SK-N-SH (cell line): ENCODE results near the gene MARS1. TPM values are rescaled to one million over a fixed set of nuclear protein-coding genes. Genes with fewer than 3 reads are reported as not detected.

Source experiments
- CTCF ChIA-PET: fragments of 300-600, 350-600 bp; formaldehyde crosslinking; extraction: SDS; loops from one replicate; lab custom pipeline; 2021; lab: Yijun Ruan, JAX
- POLR2A ChIA-PET: fragments of 350-600 bp; sonication (Branson Sonifier 250); formaldehyde crosslinking; extraction: SDS; loops from one replicate; lab custom pipeline; 2020; ENCODE audit warnings: antibody characterized with exemption, inconsistent platforms; lab: Yijun Ruan, JAX
- DNase-seq: peaks from one replicate; pipeline ENCODE4 v3.0.0; 2012
- H2AFZ ChIP-seq: fragments of 200-600 bp; sonication (generic); 2 replicates; pipeline ENCODE4 v1.8.1; 2016; ENCODE audit warnings: antibody characterized with exemption, mild to moderate bottlenecking, low read depth
- H3F3A ChIP-seq: fragments of 200-600 bp; sonication (generic); replicated peaks from 2 replicates; pipeline ENCODE3; 2016; ENCODE audit warnings: antibody characterized with exemption, mild to moderate bottlenecking; ENCODE audit not compliant: insufficient read depth
- H3K27ac ChIP-seq, 2 experiments: fragments of 200-500 bp in 1 of 2; fragments of 200-600 bp in 1 of 2; sonication (Bioruptor generic) in 1 of 2; sonication (generic), shearing (Covaris generic) in 1 of 2; 2 replicates each; pipeline versions ENCODE4 v1.5.1 to v1.6.1; 2014 to 2016; ENCODE audit warnings: low read depth in 2 of 2, inconsistent platforms in 1 of 2, low read length in 1 of 2, mild to moderate bottlenecking in 1 of 2, mixed read lengths in 1 of 2
- H3K27me3 ChIP-seq: fragments of 200-600 bp; sonication (generic), shearing (Covaris generic); 2 replicates; pipeline ENCODE4 v1.6.1; 2016; ENCODE audit warnings: mixed run types; ENCODE audit not compliant: insufficient read depth
- H3K36me3 ChIP-seq, 2 experiments: fragments of 200-500 bp in 1 of 2; fragments of 200-600 bp in 1 of 2; sonication (Bioruptor generic) in 1 of 2; sonication (generic) in 1 of 2; replicated peaks in 1 of 2; 2 replicates each; pipeline versions ENCODE3 to v1.5.1; 2014 to 2016; ENCODE audit warnings: low read length in 1 of 2, mild to moderate bottlenecking in 1 of 2; ENCODE audit not compliant: insufficient read depth in 2 of 2, control insufficient read depth in 1 of 2
- H3K4me1 ChIP-seq, 2 experiments: fragments of 200-500 bp in 1 of 2; fragments of 200-600 bp in 1 of 2; sonication (Bioruptor generic) in 1 of 2; sonication (generic), shearing (Covaris generic) in 1 of 2; 2 replicates each; pipeline versions ENCODE4 v1.5.1 to v1.6.1; 2014 to 2016; ENCODE audit warnings: low read depth in 1 of 2, low read length in 1 of 2, mixed run types in 1 of 2; ENCODE audit not compliant: insufficient read depth in 2 of 2, control insufficient read depth in 1 of 2
- H3K4me2 ChIP-seq: fragments of 200-600 bp; sonication (generic), shearing (Covaris generic); 2 replicates; pipeline ENCODE4 v1.6.1; 2017; ENCODE audit warnings: mixed run types
- H3K4me3 ChIP-seq, 2 experiments: fragments of 200-500 bp in 1 of 2; fragments of 200-600 bp in 1 of 2; sonication (Bioruptor generic) in 1 of 2; sonication (generic), shearing (Covaris generic) in 1 of 2; 2 replicates each; pipeline versions ENCODE4 v1.5.1 to v1.8.1; 2014 to 2016; ENCODE audit warnings: low read depth in 2 of 2, inconsistent platforms in 1 of 2, low read length in 1 of 2, mild to moderate bottlenecking in 1 of 2, mixed read lengths in 1 of 2, moderate library complexity in 1 of 2
- H3K79me2 ChIP-seq: fragments of 200-600 bp; sonication (generic); 2 replicates; pipeline ENCODE4 v1.8.1; 2017; ENCODE audit warnings: mild to moderate bottlenecking; ENCODE audit not compliant: insufficient read depth
- H3K9ac ChIP-seq: fragments of 200-600 bp; sonication (generic); 2 replicates; pipeline ENCODE4 v1.6.1; 2017; ENCODE audit warnings: mixed run types
- H3K9me2 ChIP-seq: fragments of 200-600 bp; sonication (generic); 2 replicates; pipeline ENCODE4 v1.6.1; 2017; ENCODE audit warnings: mixed run types
- H3K9me3 ChIP-seq: fragments of 200-600 bp; sonication (generic); 2 replicates; pipeline ENCODE4 v1.6.1; 2017; ENCODE audit warnings: mixed run types, mild to moderate bottlenecking, moderate library complexity
- H4K20me1 ChIP-seq: fragments of 200-600 bp; sonication (generic); 2 replicates; pipeline ENCODE4 v1.6.1; 2017; ENCODE audit warnings: mild to moderate bottlenecking, mixed run types; ENCODE audit not compliant: insufficient read depth
- EZH2phosphoT487 ChIP-seq: fragments of 200-600 bp; sonication (generic); IDR thresholded peaks from 2 replicates; pipeline ENCODE4 v1.6.1; 2017; ENCODE audit warnings: low read depth, mixed run types, mild to moderate bottlenecking, antibody characterized with exemption, moderate library complexity, borderline replicate concordance
- FOSL2 ChIP-seq: IDR thresholded peaks from 2 replicates; pipeline ENCODE4 v1.4.0; 2012; ENCODE audit warnings: low read depth, mild to moderate bottlenecking, moderate library complexity, borderline replicate concordance
- FOXJ3 ChIP-seq: sonication (generic); formaldehyde crosslinking; IDR thresholded peaks from 2 replicates; pipeline ENCODE4 v1.5.1; 2020; ENCODE audit warnings: mild to moderate bottlenecking, missing genetic modification reagents
- FOXM1 ChIP-seq: IDR thresholded peaks from 2 replicates; pipeline ENCODE4 v1.4.0; 2012; ENCODE audit warnings: low read depth, mild to moderate bottlenecking
- GABPA ChIP-seq: IDR thresholded peaks from 2 replicates; pipeline ENCODE4 v1.4.0; 2012; ENCODE audit warnings: low read depth, mild to moderate bottlenecking
- JUND ChIP-seq: IDR thresholded peaks from 2 replicates; pipeline ENCODE4 v1.4.0; 2012
- MXI1 ChIP-seq: IDR thresholded peaks from 2 replicates; pipeline ENCODE4 v1.6.1; 2012; ENCODE audit warnings: mild to moderate bottlenecking, low read depth, low read length, improper control_type of control experiment
- RCOR1 ChIP-seq: fragments of 150-350 bp; IDR thresholded peaks from 2 replicates; pipeline ENCODE4 v1.6.1; 2017; ENCODE audit warnings: antibody characterized with exemption, low read length
- SIN3A ChIP-seq: IDR thresholded peaks from 2 replicates; pipeline ENCODE4 v1.6.1; 2012; ENCODE audit warnings: low read depth, mild to moderate bottlenecking, low read length, moderate library complexity, borderline replicate concordance
- TAF1 ChIP-seq: IDR thresholded peaks from 2 replicates; pipeline ENCODE4 v1.6.1; 2012; ENCODE audit warnings: low read depth, mild to moderate bottlenecking, low read length, moderate library complexity, borderline replicate concordance
- TEAD4 ChIP-seq: IDR thresholded peaks from 2 replicates; pipeline ENCODE4 v1.4.0; 2012; ENCODE audit warnings: mild to moderate bottlenecking, borderline replicate concordance; ENCODE audit not compliant: insufficient read depth
- WGBS: methylation state at CpG from one replicate; pipeline ENCODE4 v1.1.6; 2017; ENCODE audit warnings: low lambda C conversion rate; 5-methylcytosine and 5-hydroxymethylcytosine counted together
- polyA plus RNA-seq, 3 experiments: library from polyadenylated mRNA; depleted of rRNA; stranded (reverse); fragments of >200 nt; gene quantifications; 2 replicates each; pipeline ENCODE4 v1.2.3, GENCODE V29; 2012
- TF ChIP-seq, protein P1 (sequence below): fragments of 150-350 bp; IDR thresholded peaks from 2 replicates; pipeline ENCODE4 v1.6.1; 2016; ENCODE audit warnings: mild to moderate bottlenecking, low read depth, low read length
- TF ChIP-seq, protein P2 (sequence below): fragments of 200-600 bp; sonication (generic); IDR thresholded peaks from 2 replicates; pipeline ENCODE4 v1.6.1; 2017; ENCODE audit warnings: antibody characterized with exemption, mild to moderate bottlenecking, moderate library complexity
- TF ChIP-seq, protein P3 (sequence below): IDR thresholded peaks from 2 replicates; pipeline ENCODE4 v1.4.0; 2012; ENCODE audit warnings: low read depth, borderline replicate concordance

MARS1 gene
- polyA plus RNA-seq, 1 of the 3 experiments (the other 2 are of a cell fraction) = 158 TPM

DNA sequence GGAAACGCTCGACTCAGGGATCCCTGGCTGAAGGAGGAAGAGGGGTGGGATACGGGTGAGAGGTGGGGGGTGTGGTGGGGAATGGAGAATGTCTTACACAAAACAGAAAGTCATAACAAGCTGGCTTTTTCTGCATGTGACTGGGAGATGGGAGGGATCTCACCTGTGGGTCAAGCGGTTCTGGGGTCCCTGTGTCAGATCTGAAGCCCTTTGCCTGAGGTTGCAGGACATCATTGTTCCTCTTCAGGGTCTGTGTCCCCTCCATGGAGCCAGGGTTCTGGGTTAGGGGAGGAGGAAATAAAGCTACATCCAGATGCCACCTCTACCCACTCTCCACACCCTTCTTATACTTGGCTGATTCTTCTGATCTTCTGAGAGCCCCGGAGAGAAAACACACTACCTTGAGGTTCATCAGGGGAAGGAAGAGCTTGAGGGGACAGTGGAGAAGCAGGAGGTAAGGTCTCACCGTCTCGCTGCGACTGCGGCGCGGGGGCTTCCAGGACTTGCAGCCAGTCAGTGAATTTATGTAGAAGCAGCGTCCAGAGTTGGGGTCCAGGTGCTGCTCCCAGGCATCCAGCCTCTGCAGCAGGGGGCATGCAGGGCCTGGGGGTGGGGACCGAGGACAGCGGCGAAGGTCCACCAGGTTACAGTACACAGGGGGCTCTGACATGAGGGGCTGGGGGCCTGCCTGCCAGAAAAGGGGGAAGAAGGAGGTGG lies 10.7 kb upstream of the MARS1 start:
- H3K4me3 ChIP-seq = no peak overlapping the region
- ChIA-PET CTCF (interaction anchor here (1.1 to 4.8 kb wide), 4 partner anchors 9 to 154 kb away, joined by 3 to 67 read pairs (median 3); partner anchors contain the start of gene GLI1), POLR2A (no interaction called here)
- no peak for DNase-seq
- no peak overlapping the region for H3K27ac ChIP-seq
- H4K20me1 ChIP-seq = no peaks in the 10 kb centered on the region
- TF ChIP-seq TAF1 (no peak), FOXM1 (no peak), FOXJ3 (CRISPR knock-in tag) (no peak), GABPA (no peak), JUND (no peak), SIN3A (no peak), EZH2phosphoT487 (no peak), FOSL2 (no peak), RCOR1 (no peak), TEAD4 (no peak), MXI1 (no peak)
- TF ChIP-seq, protein P1, sequence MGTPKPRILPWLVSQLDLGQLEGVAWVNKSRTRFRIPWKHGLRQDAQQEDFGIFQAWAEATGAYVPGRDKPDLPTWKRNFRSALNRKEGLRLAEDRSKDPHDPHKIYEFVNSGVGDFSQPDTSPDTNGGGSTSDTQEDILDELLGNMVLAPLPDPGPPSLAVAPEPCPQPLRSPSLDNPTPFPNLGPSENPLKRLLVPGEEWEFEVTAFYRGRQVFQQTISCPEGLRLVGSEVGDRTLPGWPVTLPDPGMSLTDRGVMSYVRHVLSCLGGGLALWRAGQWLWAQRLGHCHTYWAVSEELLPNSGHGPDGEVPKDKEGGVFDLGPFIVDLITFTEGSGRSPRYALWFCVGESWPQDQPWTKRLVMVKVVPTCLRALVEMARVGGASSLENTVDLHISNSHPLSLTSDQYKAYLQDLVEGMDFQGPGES = no peak
- TF ChIP-seq, protein P2, sequence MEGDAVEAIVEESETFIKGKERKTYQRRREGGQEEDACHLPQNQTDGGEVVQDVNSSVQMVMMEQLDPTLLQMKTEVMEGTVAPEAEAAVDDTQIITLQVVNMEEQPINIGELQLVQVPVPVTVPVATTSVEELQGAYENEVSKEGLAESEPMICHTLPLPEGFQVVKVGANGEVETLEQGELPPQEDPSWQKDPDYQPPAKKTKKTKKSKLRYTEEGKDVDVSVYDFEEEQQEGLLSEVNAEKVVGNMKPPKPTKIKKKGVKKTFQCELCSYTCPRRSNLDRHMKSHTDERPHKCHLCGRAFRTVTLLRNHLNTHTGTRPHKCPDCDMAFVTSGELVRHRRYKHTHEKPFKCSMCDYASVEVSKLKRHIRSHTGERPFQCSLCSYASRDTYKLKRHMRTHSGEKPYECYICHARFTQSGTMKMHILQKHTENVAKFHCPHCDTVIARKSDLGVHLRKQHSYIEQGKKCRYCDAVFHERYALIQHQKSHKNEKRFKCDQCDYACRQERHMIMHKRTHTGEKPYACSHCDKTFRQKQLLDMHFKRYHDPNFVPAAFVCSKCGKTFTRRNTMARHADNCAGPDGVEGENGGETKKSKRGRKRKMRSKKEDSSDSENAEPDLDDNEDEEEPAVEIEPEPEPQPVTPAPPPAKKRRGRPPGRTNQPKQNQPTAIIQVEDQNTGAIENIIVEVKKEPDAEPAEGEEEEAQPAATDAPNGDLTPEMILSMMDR = no peak
- TF ChIP-seq, protein P3, sequence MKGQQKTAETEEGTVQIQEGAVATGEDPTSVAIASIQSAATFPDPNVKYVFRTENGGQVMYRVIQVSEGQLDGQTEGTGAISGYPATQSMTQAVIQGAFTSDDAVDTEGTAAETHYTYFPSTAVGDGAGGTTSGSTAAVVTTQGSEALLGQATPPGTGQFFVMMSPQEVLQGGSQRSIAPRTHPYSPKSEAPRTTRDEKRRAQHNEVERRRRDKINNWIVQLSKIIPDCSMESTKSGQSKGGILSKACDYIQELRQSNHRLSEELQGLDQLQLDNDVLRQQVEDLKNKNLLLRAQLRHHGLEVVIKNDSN = no peak
- H3K36me3 ChIP-seq = no peaks in the 10 kb centered on the region
- peaks cover 45% of the 10 kb centered on the region for H3K27me3 ChIP-seq
- no peak overlapping the region for H2AFZ ChIP-seq
- no peak overlapping the region for H3K9ac ChIP-seq
- 88% methylated on average over 12 of the region's 15 CpGs for WGBS
- H3F3A ChIP-seq = no peaks in the 10 kb centered on the region
- no peak overlapping the region for H3K4me2 ChIP-seq
- no peaks in the 10 kb centered on the region for H3K9me3 ChIP-seq
- H3K79me2 ChIP-seq = no peaks in the 10 kb centered on the region
- peaks cover 0 to 10% of the 10 kb centered on the region in 2 experiments; a peak in 3 of 4 replicates for H3K4me1 ChIP-seq
- no peaks in the 10 kb centered on the region for H3K9me2 ChIP-seq
